MV-4-11 (cell line): ENCODE results near the gene TMPRSS3.

Source experiments
- DNase-seq: peaks from one replicate; lab custom pipeline; 2025; lab: John Stamatoyannopoulos, UW

TMPRSS3 gene

GRCh38 chr21:42331660-42332059 is 64.2 kb downstream of the TMPRSS3 start:
- no peak for DNase-seq

- DNase-seq = no peak
These were observed 65.2 kb downstream of the TMPRSS3 start for GRCh38 chr21:42330380-42331371.

GRCh38 chr21:42324896-42325295 is 71.0 kb downstream of the TMPRSS3 start:
- no peak for DNase-seq
